ENCODE data around the gene NCK2. TPM values are rescaled to one million over a fixed set of nuclear protein-coding genes. Genes with fewer than 3 reads are reported as not detected.
"Not testable (repeated sequence)": the region's sequence is repeated elsewhere in the genome, so short reads cannot be mapped to it uniquely, and the experiment has no call there.

The NCK2 gene
- total RNA-seq, 2 donors from 2014 or later: 41.0 to 50.0 TPM

GRCh38 chr2:105768176-105768575 is 23.5 kb downstream of the NCK2 start:
- H3K27ac ChIP-seq: no peak overlapping the region
- DNase-seq (ENCODE audit: low spot score) (no peak), ATAC-seq (ENCODE audit: insufficient number of reproducible peaks, low FRiP score, low read depth) (no peak)
- H3K36me3 ChIP-seq: no peaks in the 10 kb centered on the region
- H3K4me1 ChIP-seq (ENCODE audit: control insufficient read depth in 1 of 2, low read depth in 2 of 2): peaks cover 3 to 28% of the 10 kb centered on the region in 2 donors
- H3K4me3 ChIP-seq: no peak overlapping the region
- TF ChIP-seq CTCF (IDR thresholded peaks at IDR 0.05): no peak
- no peaks in the 10 kb centered on the region for H3K27me3 ChIP-seq (replicated peaks; ENCODE audit: insufficient read depth)
- no peaks in the 10 kb centered on the region for H3K9me3 ChIP-seq

GRCh38 chr2:105768961-105769452 is 24.3 kb downstream of the NCK2 start:
- DNase-seq (ENCODE audit: low spot score): no peak
- TF ChIP-seq CTCF (IDR thresholded peaks at IDR 0.05): no peak
- no peak overlapping the region for H3K27ac ChIP-seq
- peaks cover 4 to 28% of the 10 kb centered on the region in 2 donors for H3K4me1 ChIP-seq (ENCODE audit: control insufficient read depth in 1 of 2, low read depth in 2 of 2)
- H3K4me3 ChIP-seq: no peak overlapping the region
- no peaks in the 10 kb centered on the region for H3K9me3 ChIP-seq
- no peaks in the 10 kb centered on the region for H3K36me3 ChIP-seq
- H3K27me3 ChIP-seq (replicated peaks; ENCODE audit: insufficient read depth): no peaks in the 10 kb centered on the region
- no peak for ATAC-seq (ENCODE audit: insufficient number of reproducible peaks, low FRiP score, low read depth)

- no peak for ATAC-seq (ENCODE audit: insufficient number of reproducible peaks, low FRiP score, low read depth)
- Histone ChIP-seq H3K36me3 (no peaks in the 10 kb centered on the region), H3K27me3 (replicated peaks; ENCODE audit: insufficient read depth) (no peaks in the 10 kb centered on the region), H3K4me1 (ENCODE audit: control insufficient read depth in 1 of 2, low read depth in 2 of 2) (peaks cover 4 to 24% of the 10 kb centered on the region in 2 donors), H3K9me3 (no peaks in the 10 kb centered on the region), H3K4me3 (no peak overlapping the region), H3K27ac (no peak overlapping the region)
- TF ChIP-seq CTCF (IDR thresholded peaks at IDR 0.05): no peak
- DNase-seq (ENCODE audit: low spot score): no peak
Observed at GRCh38 chr2:105769504-105769903, 24.8 kb downstream of the NCK2 start.

GRCh38 chr2:105770149-105770548 is 25.4 kb downstream of the NCK2 start:
- no peak for TF ChIP-seq CTCF (IDR thresholded peaks at IDR 0.05)
- DNase-seq (ENCODE audit: low spot score): no peak
- Histone ChIP-seq H3K4me1 (ENCODE audit: control insufficient read depth in 1 of 2, low read depth in 2 of 2) (peaks cover 4 to 24% of the 10 kb centered on the region in 2 donors), H3K27me3 (replicated peaks; ENCODE audit: insufficient read depth) (no peaks in the 10 kb centered on the region), H3K36me3 (no peaks in the 10 kb centered on the region), H3K27ac (no peak overlapping the region), H3K9me3 (no peaks in the 10 kb centered on the region), H3K4me3 (no peak overlapping the region)
- ATAC-seq (ENCODE audit: insufficient number of reproducible peaks, low FRiP score, low read depth): no peak

- not testable (repeated sequence) for H3K4me3 ChIP-seq; H3K9me3 ChIP-seq; ATAC-seq (ENCODE audit: insufficient number of reproducible peaks, low FRiP score, low read depth); H3K36me3 ChIP-seq; DNase-seq (ENCODE audit: low spot score); H3K27ac ChIP-seq; H3K27me3 ChIP-seq (replicated peaks; ENCODE audit: insufficient read depth)
- peaks cover 4 to 28% of the 10 kb centered on the region in 2 donors for H3K4me1 ChIP-seq (ENCODE audit: control insufficient read depth in 1 of 2, low read depth in 2 of 2)
Observed at GRCh38 chr2:105771291-105771690, 26.6 kb downstream of the NCK2 start.

DNA sequence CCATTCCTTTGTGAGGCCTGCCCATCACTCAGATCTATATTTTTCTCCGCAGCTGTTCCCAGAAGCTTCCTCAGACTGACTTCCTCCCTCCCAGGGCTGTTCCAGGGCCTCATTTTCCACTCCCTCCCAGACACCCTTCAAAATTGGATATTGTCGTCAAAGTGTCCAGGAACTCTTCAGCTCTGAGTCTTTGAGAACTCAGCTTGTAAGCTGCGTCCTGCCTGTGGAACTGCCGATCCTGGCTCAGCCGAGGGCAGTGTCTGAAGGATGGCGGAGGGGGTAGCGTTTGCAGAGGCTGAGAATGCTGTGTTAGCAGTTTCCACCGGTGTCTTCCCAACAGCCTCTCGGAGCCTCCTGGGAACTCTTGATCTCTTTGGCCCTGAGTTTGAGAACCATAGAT is 27.1 kb downstream of the NCK2 start:
- no peaks in the 10 kb centered on the region for H3K27me3 ChIP-seq (replicated peaks; ENCODE audit: insufficient read depth)
- H3K4me3 ChIP-seq: no peak overlapping the region
- no peak for DNase-seq (ENCODE audit: low spot score)
- H3K4me1 ChIP-seq (ENCODE audit: control insufficient read depth in 1 of 2, low read depth in 2 of 2): peaks cover 6 to 34% of the 10 kb centered on the region in 2 donors
- H3K36me3 ChIP-seq: no peaks in the 10 kb centered on the region
- H3K27ac ChIP-seq: peak overlapping the region in 1 of 2 donors; percentile 16
- H3K9me3 ChIP-seq: no peaks in the 10 kb centered on the region
- no peak for ATAC-seq (ENCODE audit: insufficient number of reproducible peaks, low FRiP score, low read depth)
- no peak for TF ChIP-seq CTCF (IDR thresholded peaks at IDR 0.05)
